A549 treated with CpdA at 1 μM for 4 hours (cell line): ENCODE results near the gene LRFN5. TPM values are rescaled to one million over a fixed set of nuclear protein-coding genes. Genes with fewer than 3 reads are reported as not detected.

ENCODE experiments used
- total RNA-seq: library from RNA; stranded (reverse); fragments of 200-300 nt; extraction: Qiagen RNA extraction; gene quantifications from 5 replicates; pipeline ENCODE4 v1.2.3, GENCODE V29; 2022; ENCODE audit warnings: low read depth

LRFN5 gene
- not detected in 5 replicates for total RNA-seq

DNA sequence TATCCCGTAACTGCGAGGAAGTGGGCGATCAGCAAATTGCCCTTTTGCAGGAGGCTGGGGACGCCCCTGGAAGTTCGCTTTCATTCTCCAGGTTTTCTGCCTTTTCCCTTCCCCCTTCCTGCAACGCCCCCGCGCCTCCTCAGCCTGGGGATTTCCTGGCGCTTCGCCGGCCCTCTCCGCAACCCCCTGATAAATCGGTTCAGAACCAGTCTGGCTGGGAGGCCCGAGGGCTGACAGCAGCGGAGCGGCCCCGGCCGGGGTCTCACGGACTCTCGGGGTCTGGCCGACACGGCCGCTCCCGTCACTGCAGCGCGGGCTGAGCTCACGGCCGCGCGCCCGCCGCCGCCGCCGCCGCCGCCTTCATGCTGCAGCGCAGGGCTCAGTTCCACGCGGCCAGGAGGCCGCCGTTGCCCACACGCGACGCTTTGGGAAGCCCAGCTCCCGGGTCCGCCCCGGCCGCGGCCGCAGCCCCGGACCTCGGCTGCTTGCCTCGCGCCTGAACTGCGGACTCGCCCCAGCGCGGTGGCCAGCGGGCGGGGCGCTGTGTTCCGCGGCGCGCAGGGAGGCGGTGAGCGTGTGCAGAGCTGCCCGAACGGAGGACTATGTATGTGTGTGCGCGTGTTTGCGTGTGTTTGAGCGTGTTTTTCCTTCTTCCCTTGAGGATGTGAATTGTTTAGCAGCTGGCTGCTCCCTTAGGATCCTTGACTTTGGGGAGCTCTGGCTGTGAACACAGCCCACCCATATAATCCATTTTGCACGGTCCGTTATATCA lies at the start of gene LRFN5:
LRFN5 (plus strand) TSS at position 345 of the 772 bp plus-strand sequence.

